GM19438 (cell line): ENCODE results near the gene CHST11.
A peak's percentile ranks its signal among the peaks of the same experiment; 100 is the strongest.
"Not testable (repeated sequence)": the region's sequence is repeated elsewhere in the genome, so short reads cannot be mapped to it uniquely, and the experiment has no call there.

Source experiments
- ATAC-seq: cut with Tn5 transposase; IDR thresholded peaks from one replicate; pipeline ENCODE4 v1.9.1; 2021; ENCODE audit warnings: low read depth; ENCODE audit not compliant: unreplicated experiment

CHST11 gene

GRCh38 chr12:104727726-104728465, 271.1 kb downstream of the CHST11 start:
- ATAC-seq, result no peak

GRCh38 chr12:104729091-104729490, 272.3 kb downstream of the CHST11 start:
- ATAC-seq, result no peak

GRCh38 chr12:104729610-104730446, 273.1 kb downstream of the CHST11 start:
- ATAC-seq, result no peak

- ATAC-seq, result no peak
Observed at GRCh38 chr12:104730763-104731162, 274.0 kb downstream of the CHST11 start.

- ATAC-seq, result no peak
Observed at GRCh38 chr12:104733717-104734175, 277.0 kb downstream of the CHST11 start.

- ATAC-seq, result no peak
Observed at GRCh38 chr12:104734541-104735095, 277.9 kb downstream of the CHST11 start.

GRCh38 chr12:104735801-104736200, 279.1 kb downstream of the CHST11 start:
- ATAC-seq, result no peak

GRCh38 chr12:104736307-104736706, 279.6 kb downstream of the CHST11 start:
- ATAC-seq, result no peak

- no peak for ATAC-seq
Observed at GRCh38 chr12:104737113-104737512, 280.4 kb downstream of the CHST11 start.

- no peak for ATAC-seq
Observed at GRCh38 chr12:104737791-104738301, 281.1 kb downstream of the CHST11 start.

GRCh38 chr12:104738331-104738730, 281.6 kb downstream of the CHST11 start:
- no peak for ATAC-seq

- ATAC-seq, result no peak
Observed at GRCh38 chr12:104738776-104739642, 282.3 kb downstream of the CHST11 start.

GRCh38 chr12:104740668-104741067, 283.9 kb downstream of the CHST11 start:
- peak; percentile 74 for ATAC-seq

GRCh38 chr12:104741077-104741476, 284.3 kb downstream of the CHST11 start:
- peak; percentile 54 for ATAC-seq

GRCh38 chr12:104741497-104742367, 285.0 kb downstream of the CHST11 start:
- no peak for ATAC-seq

- no peak for ATAC-seq
Observed at GRCh38 chr12:104742551-104743201, 285.9 kb downstream of the CHST11 start.

GRCh38 chr12:104743202-104743580, 286.4 kb downstream of the CHST11 start:
- no peak for ATAC-seq

GRCh38 chr12:104743753-104744548, 287.2 kb downstream of the CHST11 start:
- ATAC-seq, result not testable (repeated sequence)
